SK-N-SH treated with all-trans-retinoic acid at 6 μM for 48 hours (cell line): ENCODE data around the gene PTGER2.

ENCODE experiments used
- BACH2 ChIP-seq: fragments of 250-450 bp; sonication (Bioruptor Pico); IDR thresholded peaks from 2 replicates; pipeline ENCODE4 v1.9.0; 2021; ENCODE audit warnings: mild to moderate bottlenecking, borderline replicate concordance
- CREB5 ChIP-seq: fragments of 250-450 bp; sonication (Bioruptor Pico); IDR thresholded peaks from 2 replicates; pipeline ENCODE4 v1.5.1; 2020; ENCODE audit warnings: low read depth, mild to moderate bottlenecking, moderate library complexity
- CSDC2 ChIP-seq: fragments of 250-450 bp; sonication (Bioruptor Pico); IDR thresholded peaks from 2 replicates; pipeline ENCODE4 v1.5.0; 2020; ENCODE audit warnings: mild to moderate bottlenecking, moderate library complexity
- GLIS3 ChIP-seq: fragments of 250-450 bp; sonication (Bioruptor Pico); IDR thresholded peaks from 2 replicates; pipeline ENCODE4 v1.5.0; 2020; ENCODE audit warnings: mild to moderate bottlenecking, moderate library complexity
- OSR1 ChIP-seq: fragments of 250-450 bp; sonication (Bioruptor Pico); IDR thresholded peaks from 2 replicates; pipeline ENCODE4 v1.8.0; 2022; ENCODE audit warnings: moderate library complexity, mild to moderate bottlenecking, inconsistent platforms
- PATZ1 ChIP-seq: fragments of 250-450 bp; sonication (Bioruptor Pico); IDR thresholded peaks from 2 replicates; pipeline ENCODE4 v1.8.0; 2020; ENCODE audit warnings: mild to moderate bottlenecking, moderate library complexity, borderline replicate concordance
- PPARA ChIP-seq: fragments of 250-450 bp; sonication (Bioruptor Pico); IDR thresholded peaks from 2 replicates; pipeline ENCODE4 v1.5.0; 2020; ENCODE audit warnings: mild to moderate bottlenecking, borderline replicate concordance
- RARB ChIP-seq: fragments of 250-450 bp; sonication (Bioruptor Pico); IDR thresholded peaks from 2 replicates; pipeline ENCODE4 v1.8.0; 2021; ENCODE audit warnings: mild to moderate bottlenecking, moderate library complexity
- SNAI2 ChIP-seq: fragments of 250-450 bp; sonication (Bioruptor Pico); IDR thresholded peaks from 2 replicates; pipeline ENCODE4 v1.5.0; 2020; ENCODE audit warnings: mild to moderate bottlenecking, moderate library complexity
- TCF4 ChIP-seq: fragments of 250-450 bp; sonication (Bioruptor Pico); IDR thresholded peaks from 2 replicates; pipeline ENCODE4 v1.8.0; 2021; ENCODE audit warnings: mild to moderate bottlenecking, moderate library complexity, borderline replicate concordance
- ZFP3 ChIP-seq: fragments of 250-450 bp; sonication (Bioruptor Pico); IDR thresholded peaks from 2 replicates; pipeline ENCODE4 v1.5.0; 2020; ENCODE audit warnings: mild to moderate bottlenecking, moderate library complexity
- ZFP30 ChIP-seq: fragments of 450-650 bp; formaldehyde crosslinking; IDR thresholded peaks from 2 replicates; pipeline ENCODE4 v1.5.0; 2022; ENCODE audit warnings: mild to moderate bottlenecking, moderate library complexity
- TF ChIP-seq, protein P1 (sequence below): fragments of 250-450 bp; sonication (Bioruptor Pico); IDR thresholded peaks from 2 replicates; pipeline ENCODE4 v1.8.0; 2021; ENCODE audit warnings: low read depth, mild to moderate bottlenecking, moderate library complexity, borderline replicate concordance

DNA sequence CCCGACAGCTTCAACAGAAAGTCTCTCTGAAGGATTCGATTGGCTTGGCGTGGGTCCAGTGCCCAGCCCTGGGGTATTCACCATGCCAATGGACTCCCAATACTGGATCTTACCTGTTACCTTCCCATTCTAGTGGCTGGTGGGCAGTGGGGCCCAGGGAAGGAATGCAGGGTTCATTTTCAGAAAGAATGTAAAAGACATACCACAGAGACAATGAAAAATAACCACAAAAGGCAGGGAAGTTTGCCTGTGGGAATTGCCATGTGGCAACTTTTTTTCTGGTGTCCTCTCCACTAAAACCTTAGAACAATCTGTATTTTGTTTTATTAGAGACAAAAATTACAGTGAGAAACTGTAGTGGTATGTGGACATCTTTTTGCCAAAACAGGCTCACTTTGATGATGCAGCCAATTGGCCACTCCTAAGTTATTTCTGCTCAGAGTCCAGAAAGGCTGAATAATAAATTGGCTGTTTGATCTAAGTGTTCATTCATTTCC, 55.2 kb downstream of the PTGER2 start:
- no peak for TF ChIP-seq PATZ1
- TF ChIP-seq SNAI2 (CRISPR knock-in tag), result no peak
- no peak for TF ChIP-seq OSR1 (CRISPR knock-in tag)
- no peak for TF ChIP-seq TCF4 (CRISPR knock-in tag)
- TF ChIP-seq BACH2, result no peak
- TF ChIP-seq CSDC2 (CRISPR knock-in tag), result no peak
- TF ChIP-seq PPARA (CRISPR knock-in tag), result no peak
- TF ChIP-seq CREB5 (CRISPR knock-in tag), result no peak
- no peak for TF ChIP-seq RARB (CRISPR knock-in tag)
- no peak for TF ChIP-seq GLIS3
- TF ChIP-seq, protein P1, sequence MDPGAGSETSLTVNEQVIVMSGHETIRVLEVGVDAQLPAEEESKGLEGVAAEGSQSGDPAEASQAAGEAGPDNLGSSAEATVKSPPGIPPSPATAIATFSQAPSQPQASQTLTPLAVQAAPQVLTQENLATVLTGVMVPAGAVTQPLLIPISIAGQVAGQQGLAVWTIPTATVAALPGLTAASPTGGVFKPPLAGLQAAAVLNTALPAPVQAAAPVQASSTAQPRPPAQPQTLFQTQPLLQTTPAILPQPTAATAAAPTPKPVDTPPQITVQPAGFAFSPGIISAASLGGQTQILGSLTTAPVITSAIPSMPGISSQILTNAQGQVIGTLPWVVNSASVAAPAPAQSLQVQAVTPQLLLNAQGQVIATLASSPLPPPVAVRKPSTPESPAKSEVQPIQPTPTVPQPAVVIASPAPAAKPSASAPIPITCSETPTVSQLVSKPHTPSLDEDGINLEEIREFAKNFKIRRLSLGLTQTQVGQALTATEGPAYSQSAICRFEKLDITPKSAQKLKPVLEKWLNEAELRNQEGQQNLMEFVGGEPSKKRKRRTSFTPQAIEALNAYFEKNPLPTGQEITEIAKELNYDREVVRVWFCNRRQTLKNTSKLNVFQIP (CRISPR knock-in tag), result no peak
- TF ChIP-seq ZFP3, result no peak
- TF ChIP-seq ZFP30, result no peak
